ENCODE measurements around the gene SOX1. TPM values are rescaled to one million over a fixed set of nuclear protein-coding genes. Genes with fewer than 3 reads are reported as not detected.

The SOX1 gene
- total RNA-seq, 6 donors from 2014 or later, result not detected

GRCh38 chr13:112110479-112110878 is 43.5 kb downstream of the SOX1 start:
- no peaks in the 10 kb centered on the region for H3K36me3 ChIP-seq
- no peak for TF ChIP-seq EP300 (IDR thresholded peaks at IDR 0.05)
- no peak for TF ChIP-seq POLR2A (IDR thresholded peaks at IDR 0.05)
- no peak for TF ChIP-seq POLR2AphosphoS5 (IDR thresholded peaks at IDR 0.05)
- no peak for TF ChIP-seq CTCF (IDR thresholded peaks at IDR 0.05)

GRCh38 chr13:112111239-112111857 is 44.4 kb downstream of the SOX1 start:
- peaks cover 0 to 14% (median 2%) of the 10 kb centered on the region in 4 donors for H3K27me3 ChIP-seq
- H3K9me3 ChIP-seq, result no peaks in the 10 kb centered on the region
- 44 to 51% methylated on average over 10 of the region's 10 CpGs for WGBS, 2 donors
- no peak overlapping the region for H3K4me3 ChIP-seq
- ATAC-seq (ENCODE audit: low FRiP score in 2 of 2), result no peak
- no peak overlapping the region for H3K27ac ChIP-seq
- no peak for TF ChIP-seq CTCF (IDR thresholded peaks at IDR 0.05)
- H3K4me1 ChIP-seq, result no peaks in the 10 kb centered on the region
- no peak for DNase-seq
- H3K36me3 ChIP-seq, result no peaks in the 10 kb centered on the region

More at GRCh38 chr13:112110479-112110878, 43.5 kb downstream of the SOX1 start:
- Histone ChIP-seq H3K4me3 (no peak overlapping the region), H3K27ac (no peak overlapping the region), H3K9me3 (no peaks in the 10 kb centered on the region), H3K27me3 (peaks cover 0 to 23% (median 4%) of the 10 kb centered on the region in 4 donors), H3K4me1 (peaks cover 0 to 7% (median 0%) of the 10 kb centered on the region in 4 donors)
- DNase-seq (no peak), ATAC-seq (ENCODE audit: low FRiP score in 2 of 2) (no peak)

- Histone ChIP-seq H3K27me3 (peaks cover 0 to 1% (median 0%) of the 10 kb centered on the region in 4 donors), H3K27ac (no peak overlapping the region), H3K9me3 (no peaks in the 10 kb centered on the region), H3K4me1 (no peaks in the 10 kb centered on the region), H3K36me3 (no peaks in the 10 kb centered on the region), H3K4me3 (no peak overlapping the region)
- 83% methylated on average over 14 to 15 of the region's 15 CpGs for WGBS, 2 donors
- ATAC-seq (ENCODE audit: low FRiP score in 2 of 2) (no peak), DNase-seq (no peak)
- TF ChIP-seq CTCF (IDR thresholded peaks at IDR 0.05) (no peak), POLR2A (IDR thresholded peaks at IDR 0.05) (no peak), EP300 (IDR thresholded peaks at IDR 0.05) (no peak), POLR2AphosphoS5 (IDR thresholded peaks at IDR 0.05) (no peak)
These were observed 45.8 kb downstream of the SOX1 start for GRCh38 chr13:112112534-112113276.

- Histone ChIP-seq H3K27me3 (no peaks in the 10 kb centered on the region), H3K27ac (no peak overlapping the region), H3K4me1 (no peaks in the 10 kb centered on the region), H3K36me3 (no peaks in the 10 kb centered on the region), H3K9me3 (no peaks in the 10 kb centered on the region), H3K4me3 (no peak overlapping the region)
- no peak for DNase-seq
- 59 to 67% methylated on average over 7 of the region's 7 CpGs for WGBS, 2 donors
- TF ChIP-seq POLR2AphosphoS5 (IDR thresholded peaks at IDR 0.05) (no peak), EP300 (IDR thresholded peaks at IDR 0.05) (no peak), CTCF (IDR thresholded peaks at IDR 0.05) (no peak), POLR2A (IDR thresholded peaks at IDR 0.05) (no peak)
- no peak for ATAC-seq (ENCODE audit: low FRiP score in 2 of 2)
These were observed 46.4 kb downstream of the SOX1 start for GRCh38 chr13:112113348-112113747.

- no peaks in the 10 kb centered on the region for H3K9me3 ChIP-seq
- WGBS, 2 donors, result 58 to 60% methylated on average over 4 of the region's 4 CpGs
- ATAC-seq (ENCODE audit: low FRiP score in 2 of 2), result no peak
- H3K27me3 ChIP-seq, result no peaks in the 10 kb centered on the region
- H3K4me1 ChIP-seq, result no peaks in the 10 kb centered on the region
- no peak overlapping the region for H3K27ac ChIP-seq
- no peak for TF ChIP-seq CTCF (IDR thresholded peaks at IDR 0.05)
- no peak for TF ChIP-seq POLR2AphosphoS5 (IDR thresholded peaks at IDR 0.05)
- TF ChIP-seq EP300 (IDR thresholded peaks at IDR 0.05), result no peak
- TF ChIP-seq POLR2A (IDR thresholded peaks at IDR 0.05), result no peak
- no peak for DNase-seq
- no peak overlapping the region for H3K4me3 ChIP-seq
- no peaks in the 10 kb centered on the region for H3K36me3 ChIP-seq
These were observed 46.9 kb downstream of the SOX1 start for GRCh38 chr13:112113851-112114250.
